H1 (cell line): ENCODE results near the gene CFC1B. TPM values are rescaled to one million over a fixed set of nuclear protein-coding genes. Genes with fewer than 3 reads are reported as not detected.
"Not testable (repeated sequence)": the region's sequence is repeated elsewhere in the genome, so short reads cannot be mapped to it uniquely, and the experiment has no call there.

ENCODE experiments used
- CTCF ChIA-PET: fragments of 300-600 bp; sonication (Branson Sonifier 250); formaldehyde crosslinking; loops from one replicate; lab custom pipeline; 2021; ENCODE audit not compliant: partially characterized antibody; lab: Charles Lee
- POLR2A ChIA-PET: fragments of 300-600 bp; sonication (Branson Sonifier 250); formaldehyde crosslinking; loops from one replicate; lab custom pipeline; 2021; ENCODE audit warnings: inconsistent platforms; ENCODE audit not compliant: partially characterized antibody; lab: Charles Lee
- DNase-seq, 2 experiments: peaks; one replicate each; pipeline versions ENCODE4 v3.0.0 to v3.0.0-alpha.2; 2010 to 2022; ENCODE audit warnings: low spot score in 2 of 2, low read depth in 1 of 2, mixed read lengths in 1 of 2
- FAIRE-seq: peaks from 2 replicates; lab custom pipeline; 2011; peaks lifted over from hg19 to GRCh38; lab: Jason Lieb, UNC
- H2AFZ ChIP-seq: 2 replicates; pipeline ENCODE4 v1.8.1; 2012; ENCODE audit warnings: low read length, inconsistent platforms
- H2AK5ac ChIP-seq: 2 replicates; pipeline ENCODE4 v1.6.1; 2013; ENCODE audit warnings: low read depth, low read length
- H2BK120ac ChIP-seq: replicated peaks from 2 replicates; pipeline ENCODE3; 2013; ENCODE audit warnings: low read depth, low read length, inconsistent platforms
- H2BK12ac ChIP-seq: 2 replicates; pipeline ENCODE4 v1.6.1; 2013; ENCODE audit warnings: low read depth, low read length
- H2BK15ac ChIP-seq: 2 replicates; pipeline ENCODE4 v1.6.1; 2013; ENCODE audit warnings: low read length
- H2BK20ac ChIP-seq: 2 replicates; pipeline ENCODE4 v1.6.1; 2013; ENCODE audit warnings: low read length
- H2BK5ac ChIP-seq: 2 replicates; pipeline ENCODE4 v1.6.1; 2013; ENCODE audit warnings: low read depth, low read length
- H3K14ac ChIP-seq: 2 replicates; pipeline ENCODE4 v1.6.1; 2013; ENCODE audit warnings: inconsistent platforms; ENCODE audit not compliant: insufficient read length
- H3K18ac ChIP-seq: 2 replicates; pipeline ENCODE4 v1.6.1; 2013; ENCODE audit warnings: low read length; ENCODE audit errors: extremely low read depth
- H3K23ac ChIP-seq: 2 replicates; pipeline ENCODE4 v1.6.1; 2013; ENCODE audit warnings: inconsistent platforms; ENCODE audit not compliant: insufficient read length
- H3K23me2 ChIP-seq: 2 replicates; pipeline ENCODE4 v1.6.1; 2013; ENCODE audit warnings: low read depth, low read length
- H3K27ac ChIP-seq: 2 replicates; pipeline ENCODE4 v1.6.1; 2011; ENCODE audit warnings: low read depth, low read length, inconsistent platforms
- H3K27me3 ChIP-seq, 4 experiments: replicated peaks in 1 of 4; 1 replicate in 1 of 4; 2 replicates in 3 of 4; pipeline versions ENCODE4 v1.6.1 to v1.8.1; 2011 to 2013; ENCODE audit warnings: low read length in 3 of 4, mild to moderate bottlenecking in 3 of 4, inconsistent platforms in 2 of 4, mixed read lengths in 2 of 4, moderate library complexity in 1 of 4; ENCODE audit not compliant: control insufficient read depth in 3 of 4, insufficient read depth in 3 of 4; ENCODE audit errors: extremely low read depth in 1 of 4
- H3K36me3 ChIP-seq, 4 experiments: 2 replicates each; pipeline versions ENCODE4 v1.6.1 to v1.8.1; 2011 to 2013; ENCODE audit warnings: mild to moderate bottlenecking in 4 of 4, low read length in 3 of 4, moderate library complexity in 2 of 4, control low read depth in 1 of 4, inconsistent platforms in 1 of 4; ENCODE audit not compliant: insufficient read depth in 4 of 4, control insufficient read depth in 2 of 4
- H3K4ac ChIP-seq: replicated peaks from 2 replicates; pipeline ENCODE3; 2013; ENCODE audit warnings: low read length, low read depth, mixed read lengths, inconsistent platforms; ENCODE audit not compliant: insufficient read length
- H3K4me1 ChIP-seq, 4 experiments: replicated peaks in 1 of 4; 1 replicate in 1 of 4; 2 replicates in 3 of 4; pipeline versions ENCODE4 v1.6.1 to v1.8.1; 2011 to 2013; ENCODE audit warnings: low read length in 3 of 4, inconsistent platforms in 2 of 4, mixed read lengths in 1 of 4; ENCODE audit not compliant: insufficient read depth in 4 of 4, control insufficient read depth in 3 of 4
- H3K4me2 ChIP-seq, 2 experiments: 2 replicates each; pipeline versions ENCODE4 v1.6.1 to v1.8.1; 2011 to 2013; ENCODE audit warnings: low read depth in 2 of 2, low read length in 2 of 2, control low read depth in 1 of 2, inconsistent platforms in 1 of 2, mild to moderate bottlenecking in 1 of 2; ENCODE audit not compliant: insufficient read depth in 1 of 2
- H3K4me3 ChIP-seq, 4 experiments: fragments of 200-600, 300-600 bp in 1 of 4; sonication (generic), shearing (Covaris generic), sonication (Bioruptor Twin) in 1 of 4; 2 replicates each; pipeline versions ENCODE4 v1.5.1 to v1.8.1; 2011 to 2016; ENCODE audit warnings: low read length in 4 of 4, low read depth in 3 of 4, control low read depth in 2 of 4, inconsistent platforms in 2 of 4, mild to moderate bottlenecking in 2 of 4, mixed read lengths in 1 of 4, moderate library complexity in 1 of 4; ENCODE audit not compliant: insufficient read depth in 2 of 4; ENCODE audit errors: extremely low read depth in 1 of 4
- H3K56ac ChIP-seq: replicated peaks from 2 replicates; pipeline ENCODE3; 2013; ENCODE audit warnings: low read depth, mild to moderate bottlenecking, mixed read lengths, low read length, inconsistent platforms; ENCODE audit not compliant: insufficient read length
- H3K79me1 ChIP-seq: 2 replicates; pipeline ENCODE4 v1.6.1; 2013; ENCODE audit warnings: low read depth, low read length, control low read depth
- H3K79me2 ChIP-seq, 2 experiments: 2 replicates each; pipeline versions ENCODE4 v1.6.1 to v1.8.1; 2012 to 2013; ENCODE audit warnings: low read length in 2 of 2, mild to moderate bottlenecking in 2 of 2, inconsistent platforms in 1 of 2; ENCODE audit not compliant: insufficient read depth in 2 of 2, control insufficient read depth in 1 of 2
- H3K9ac ChIP-seq, 4 experiments: replicated peaks in 1 of 4; 1 replicate in 1 of 4; 2 replicates in 3 of 4; pipeline versions ENCODE4 v1.6.1 to v1.8.1; 2011 to 2013; ENCODE audit warnings: low read depth in 3 of 4, low read length in 3 of 4, control low read depth in 2 of 4, mild to moderate bottlenecking in 2 of 4, moderate library complexity in 2 of 4, inconsistent platforms in 1 of 4; ENCODE audit errors: extremely low read depth in 1 of 4
- H3K9me3 ChIP-seq, 2 experiments: 2 replicates each; pipeline versions ENCODE4 v1.6.1 to v1.8.1; 2012 to 2013; ENCODE audit warnings: mild to moderate bottlenecking in 2 of 2, moderate library complexity in 2 of 2, control low read depth in 1 of 2, inconsistent platforms in 1 of 2, low read depth in 1 of 2, low read length in 1 of 2, mixed read lengths in 1 of 2; ENCODE audit not compliant: insufficient read depth in 2 of 2
- H4K20me1 ChIP-seq, 2 experiments: replicated peaks in 1 of 2; 2 replicates each; pipeline versions ENCODE3 to v1.8.1; 2011 to 2013; ENCODE audit warnings: inconsistent platforms in 2 of 2, low read length in 2 of 2, mild to moderate bottlenecking in 1 of 2; ENCODE audit not compliant: insufficient read depth in 2 of 2, control insufficient read depth in 1 of 2
- H4K5ac ChIP-seq: 2 replicates; pipeline ENCODE4 v1.6.1; 2013; ENCODE audit warnings: low read length, low read depth, mixed read lengths, inconsistent platforms; ENCODE audit not compliant: insufficient read length
- H4K8ac ChIP-seq: 2 replicates; pipeline ENCODE4 v1.8.0; 2013; ENCODE audit warnings: mild to moderate bottlenecking, moderate library complexity, low read length, inconsistent platforms; ENCODE audit not compliant: insufficient read depth; ENCODE audit errors: extremely low read depth
- H4K91ac ChIP-seq: replicated peaks from 2 replicates; pipeline ENCODE3; 2013; ENCODE audit warnings: low read length, mixed read lengths, inconsistent platforms; ENCODE audit not compliant: insufficient read length
- WGBS, 2 experiments: shearing (Covaris generic) in 1 of 2; methylation state at CpG; one replicate each; pipeline versions ENCODE4 v1.1.6 to v1.1.7; 2013 to 2015; ENCODE audit warnings: low lambda C conversion rate in 2 of 2, mixed read lengths in 2 of 2, inconsistent platforms in 1 of 2, low coverage in 1 of 2, missing lambda C conversion rate in 1 of 2; ENCODE audit not compliant: insufficient replicate concordance in 2 of 2, insufficient coverage in 1 of 2, insufficient read length in 1 of 2; ENCODE audit errors: extremely low coverage in 1 of 2, missing lambda C conversion rate in 1 of 2; 5-methylcytosine and 5-hydroxymethylcytosine counted together
- polyA plus RNA-seq, 7 experiments: library from polyadenylated mRNA; depleted of rRNA in 3 of 7; stranded (reverse) in 5 of 7; unstranded in 2 of 7; fragments of >200 nt in 5 of 7; fragments of 200-250 nt in 2 of 7; gene quantifications; 1 replicate in 5 of 7; 2 replicates in 1 of 7; 4 replicates in 1 of 7; pipeline versions ENCODE4 v1.2.1 to v1.2.3, GENCODE V29; 2011 to 2013; ENCODE audit warnings: missing spikeins in 2 of 7, mixed read lengths in 2 of 7
- total RNA-seq: library from RNA; stranded (reverse); fragmentation: NEBNext Ultra II Directional; extraction: Animal tissue kit (Norgen Biotek cat#: 25700); gene quantifications from 2 replicates; pipeline ENCODE4 v1.2.1, GENCODE V29; 2021

The CFC1B gene
- total and polyA plus RNA-seq, 2 of the 8 experiments (the other 6 are each of a cell fraction or from before 2014, with no cell fraction given) = 0.11 TPM; not detected in 1

DNA sequence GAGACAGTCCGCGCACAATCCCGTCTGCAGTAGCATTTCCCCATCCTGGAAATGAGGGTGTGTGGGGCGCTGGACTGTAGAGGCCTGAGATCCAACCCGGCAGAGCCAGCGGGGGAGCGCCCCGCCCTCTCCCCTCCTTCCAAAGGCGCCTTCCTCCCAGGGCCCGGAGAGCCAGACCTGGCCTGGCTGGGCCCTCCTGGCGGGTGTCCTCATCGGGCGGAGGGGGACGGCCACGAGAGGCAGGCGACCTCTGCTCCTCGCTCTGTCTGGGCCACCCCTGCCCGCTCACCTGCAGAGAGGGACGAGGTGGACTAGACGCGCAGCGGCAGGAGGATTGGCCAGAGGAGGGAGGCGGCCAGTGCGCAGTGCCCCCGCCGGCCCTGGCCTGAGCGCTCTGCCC, 28.5 kb downstream of the CFC1B start:
- H3K23me2 ChIP-seq, H2BK120ac ChIP-seq, H2BK5ac ChIP-seq, H3K9me3 ChIP-seq, POLR2A ChIA-PET, H3K23ac ChIP-seq, H3K18ac ChIP-seq, H3K4me3 ChIP-seq, H2BK15ac ChIP-seq, H2BK20ac ChIP-seq, H4K5ac ChIP-seq, H3K27ac ChIP-seq, FAIRE-seq, H3K79me2 ChIP-seq, H4K8ac ChIP-seq, H3K27me3 ChIP-seq, H2BK12ac ChIP-seq, H4K91ac ChIP-seq, H3K4me2 ChIP-seq, H2AK5ac ChIP-seq, H3K79me1 ChIP-seq, H3K56ac ChIP-seq, H3K14ac ChIP-seq, H2AFZ ChIP-seq, H3K4ac ChIP-seq, H3K36me3 ChIP-seq, H3K9ac ChIP-seq, H3K4me1 ChIP-seq, CTCF ChIA-PET, H4K20me1 ChIP-seq, DNase-seq: not testable (repeated sequence)
- WGBS, 2 experiments = no CpG with 5 or more reads among the region's 27 CpGs

DNA sequence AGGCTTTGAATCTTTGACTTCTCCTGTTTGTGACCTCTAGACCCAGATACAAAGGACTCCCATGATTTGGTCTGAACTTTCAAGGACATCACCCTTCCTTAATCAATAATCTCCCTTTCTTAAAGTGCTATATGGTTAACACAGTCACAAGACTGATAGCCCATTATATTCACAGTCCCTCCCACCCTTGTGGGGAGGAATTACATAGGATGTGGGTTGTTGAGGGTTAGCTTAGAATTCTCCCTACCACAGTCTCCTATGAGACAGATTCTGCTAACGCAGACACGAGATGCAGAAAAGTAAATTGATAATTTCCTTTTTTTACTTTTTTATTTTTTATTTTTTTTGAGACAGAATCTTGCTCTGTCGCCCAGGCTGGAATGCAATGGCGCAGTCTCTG, 33.2 kb downstream of the CFC1B start:
- H2AK5ac ChIP-seq, H3K14ac ChIP-seq, DNase-seq, H3K27me3 ChIP-seq, H4K20me1 ChIP-seq, H3K4me2 ChIP-seq, H4K5ac ChIP-seq, H3K9ac ChIP-seq, H2AFZ ChIP-seq, CTCF ChIA-PET, H3K79me2 ChIP-seq, H3K23ac ChIP-seq, H4K91ac ChIP-seq, H3K79me1 ChIP-seq, FAIRE-seq, H3K4me1 ChIP-seq, H2BK120ac ChIP-seq, POLR2A ChIA-PET, H2BK5ac ChIP-seq, H4K8ac ChIP-seq, H3K23me2 ChIP-seq, H2BK20ac ChIP-seq, H3K27ac ChIP-seq, H2BK12ac ChIP-seq, H3K18ac ChIP-seq, H3K4ac ChIP-seq, H3K56ac ChIP-seq, H3K4me3 ChIP-seq, H2BK15ac ChIP-seq, H3K36me3 ChIP-seq, H3K9me3 ChIP-seq: not testable (repeated sequence)
- no CpG with 5 or more reads among the region's 4 CpGs for WGBS, 2 experiments
